HepG2 (cell line): Measurements from ENCODE around the gene EFNA4. TPM values are rescaled to one million over a fixed set of nuclear protein-coding genes. Genes with fewer than 3 reads are reported as not detected.

Experiments
- ARNT2 ChIP-seq: sonication (generic); formaldehyde crosslinking; IDR thresholded peaks from 2 replicates; pipeline ENCODE4 v1.8.0; 2022; ENCODE audit warnings: mild to moderate bottlenecking, low read depth, missing genetic modification reagents, moderate library complexity
- EEA1 ChIP-seq: sonication (generic); formaldehyde crosslinking; IDR thresholded peaks from 2 replicates; pipeline ENCODE4 v1.5.1; 2020; ENCODE audit warnings: mild to moderate bottlenecking, missing genetic modification reagents, borderline replicate concordance
- FLYWCH1 ChIP-seq: sonication (generic); formaldehyde crosslinking; IDR thresholded peaks from 2 replicates; pipeline ENCODE4 v1.8.1; 2023; ENCODE audit warnings: mild to moderate bottlenecking, missing genetic modification reagents
- HOXA5 ChIP-seq: sonication (generic); formaldehyde crosslinking; IDR thresholded peaks from 2 replicates; pipeline ENCODE4 v1.4.0; 2020; ENCODE audit warnings: missing genetic modification reagents
- LCORL ChIP-seq, 2 experiments: fragments of 450-650 bp in 1 of 2; sonication (generic) in 1 of 2; formaldehyde crosslinking in 1 of 2; IDR thresholded peaks; 2 replicates each; pipeline versions ENCODE4 v1.5.0 to v1.6.1; 2017 to 2020; ENCODE audit warnings: antibody characterized with exemption in 1 of 2, missing genetic modification reagents in 1 of 2
- NFYB ChIP-seq: sonication (generic); formaldehyde crosslinking; IDR thresholded peaks from 2 replicates; pipeline ENCODE4 v1.4.0; 2020; ENCODE audit warnings: missing genetic modification reagents
- PHF21A ChIP-seq: sonication (generic); formaldehyde crosslinking; IDR thresholded peaks from 2 replicates; pipeline ENCODE4 v1.5.0; 2020; ENCODE audit warnings: mild to moderate bottlenecking, missing genetic modification reagents
- SIX4 ChIP-seq: sonication (generic); formaldehyde crosslinking; IDR thresholded peaks from 2 replicates; pipeline ENCODE4 v1.4.0; 2020; ENCODE audit warnings: missing genetic modification reagents
- SNAI1 ChIP-seq: sonication (generic); formaldehyde crosslinking; IDR thresholded peaks from 2 replicates; pipeline ENCODE4 v1.5.0; 2020; ENCODE audit warnings: mild to moderate bottlenecking, missing genetic modification reagents, borderline replicate concordance
- ZBTB3 ChIP-seq: sonication (generic); formaldehyde crosslinking; IDR thresholded peaks from 2 replicates; pipeline ENCODE4 v1.4.0; 2020; ENCODE audit warnings: low read depth, mild to moderate bottlenecking, moderate library complexity, missing genetic modification reagents, borderline replicate concordance
- ZC3H13 ChIP-seq: sonication (generic); formaldehyde crosslinking; IDR thresholded peaks from 2 replicates; pipeline ENCODE4 v1.8.1; 2023; ENCODE audit warnings: mild to moderate bottlenecking, missing genetic modification reagents, moderate library complexity
- ZKSCAN5 ChIP-seq: sonication (generic); formaldehyde crosslinking; IDR thresholded peaks from 2 replicates; pipeline ENCODE4 v1.5.1; 2020; ENCODE audit warnings: mild to moderate bottlenecking, missing genetic modification reagents
- ZNF17 ChIP-seq: sonication (generic); formaldehyde crosslinking; IDR thresholded peaks from 2 replicates; pipeline ENCODE4 v1.5.0; 2020; ENCODE audit warnings: mild to moderate bottlenecking, missing genetic modification reagents
- ZNF496 ChIP-seq: sonication (generic); formaldehyde crosslinking; IDR thresholded peaks from 2 replicates; pipeline ENCODE4 v1.8.1; 2023; ENCODE audit warnings: mild to moderate bottlenecking, moderate library complexity, missing genetic modification reagents; ENCODE audit not compliant: insufficient replicate concordance
- ZNF598 ChIP-seq: sonication (generic); formaldehyde crosslinking; IDR thresholded peaks from 2 replicates; pipeline ENCODE4 v1.5.1; 2020; ENCODE audit warnings: mild to moderate bottlenecking, missing genetic modification reagents, borderline replicate concordance
- ZNF713 ChIP-seq: sonication (generic); formaldehyde crosslinking; IDR thresholded peaks from 2 replicates; pipeline ENCODE4 v1.4.0; 2020; ENCODE audit warnings: mild to moderate bottlenecking, missing genetic modification reagents
- polyA plus RNA-seq, 8 experiments: library from polyadenylated mRNA; depleted of rRNA in 3 of 8; stranded (reverse) in 7 of 8; unstranded in 1 of 8; fragments of >200 nt; fragmentation: Illumina TruSeq in 4 of 8; extraction: Trizol in 4 of 8; gene quantifications; 2 replicates each; pipeline versions ENCODE4 v1.2.1 to v1.2.3, GENCODE V29; 2011 to 2016; ENCODE audit warnings: low read depth in 4 of 8, missing spikeins in 1 of 8, mixed read lengths in 1 of 8; ENCODE audit not compliant: insufficient read depth in 1 of 8
- total RNA-seq, 5 experiments: library from RNA; depleted of rRNA; stranded (reverse); fragments of >200 nt; fragmentation: Illumina TruSeq; extraction: Trizol; gene quantifications; 2 replicates each; pipeline ENCODE4 v1.2.3, GENCODE V29; 2016; ENCODE audit warnings: low read depth in 1 of 5
- TF ChIP-seq, protein P1 (sequence below): sonication (generic); formaldehyde crosslinking; IDR thresholded peaks from 2 replicates; pipeline ENCODE4 v1.8.0; 2022; ENCODE audit warnings: mild to moderate bottlenecking, missing genetic modification reagents, moderate library complexity
- TF ChIP-seq, protein P2 (sequence below): sonication (generic); formaldehyde crosslinking; IDR thresholded peaks from 2 replicates; pipeline ENCODE4 v1.4.0; 2020; ENCODE audit warnings: missing genetic modification reagents
- TF ChIP-seq, protein P3 (sequence below): sonication (generic); formaldehyde crosslinking; IDR thresholded peaks from 2 replicates; pipeline ENCODE4 v1.9.0; 2022; ENCODE audit warnings: missing genetic modification reagents, mild to moderate bottlenecking, borderline replicate concordance
- TF ChIP-seq, protein P4 (sequence below): sonication (generic); formaldehyde crosslinking; IDR thresholded peaks from 2 replicates; pipeline ENCODE4 v1.4.0; 2020; ENCODE audit warnings: missing genetic modification reagents
- TF ChIP-seq, protein P5 (sequence below): sonication (generic); formaldehyde crosslinking; IDR thresholded peaks from 2 replicates; pipeline ENCODE4 v1.4.0; 2020; ENCODE audit warnings: missing genetic modification reagents

EFNA4 gene
- total and polyA plus RNA-seq, 2 of the 13 experiments (the other 11 are each of a cell fraction or from before 2014, with no cell fraction given): 12.0 to 17.2 TPM

DNA sequence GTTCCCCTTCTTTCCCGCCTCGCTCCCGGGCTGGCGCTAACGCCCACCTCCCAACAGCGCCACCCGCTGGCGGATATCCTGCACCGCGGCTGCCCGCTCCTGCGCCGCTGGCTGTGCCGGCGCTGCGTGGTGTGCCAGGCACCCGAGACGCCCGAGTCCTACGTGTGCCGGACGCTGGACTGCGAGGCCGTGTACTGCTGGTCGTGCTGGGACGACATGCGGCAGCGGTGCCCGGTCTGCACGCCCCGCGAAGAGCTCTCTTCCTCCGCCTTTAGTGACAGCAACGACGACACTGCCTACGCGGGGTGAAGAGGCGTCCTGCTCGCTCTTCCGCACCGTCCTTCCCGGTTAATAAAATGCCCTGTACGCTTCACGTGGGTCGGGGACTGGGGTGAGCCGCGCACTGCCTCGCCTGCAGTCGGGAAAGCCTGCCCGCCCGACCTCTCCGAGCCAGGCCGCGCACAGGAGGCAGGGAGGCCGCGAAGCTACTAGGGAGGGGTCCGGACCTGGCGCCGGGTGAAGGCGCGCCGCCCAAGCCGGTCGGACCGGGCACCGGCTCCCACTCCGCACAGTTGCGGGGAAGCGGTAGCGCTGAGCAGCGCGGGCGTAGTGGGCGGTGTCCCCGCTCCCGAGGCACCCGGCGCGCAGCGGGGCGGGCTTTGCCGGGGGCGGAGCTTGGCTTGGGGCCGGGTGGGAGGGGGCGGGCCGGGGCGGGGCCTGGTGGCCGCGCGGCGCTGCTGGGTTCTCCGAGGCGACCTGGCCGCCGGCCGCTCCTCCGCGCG, 12.8 kb upstream of the EFNA4 start, which contains the start of gene ADAM15 (continued):
- TF ChIP-seq, protein P1, sequence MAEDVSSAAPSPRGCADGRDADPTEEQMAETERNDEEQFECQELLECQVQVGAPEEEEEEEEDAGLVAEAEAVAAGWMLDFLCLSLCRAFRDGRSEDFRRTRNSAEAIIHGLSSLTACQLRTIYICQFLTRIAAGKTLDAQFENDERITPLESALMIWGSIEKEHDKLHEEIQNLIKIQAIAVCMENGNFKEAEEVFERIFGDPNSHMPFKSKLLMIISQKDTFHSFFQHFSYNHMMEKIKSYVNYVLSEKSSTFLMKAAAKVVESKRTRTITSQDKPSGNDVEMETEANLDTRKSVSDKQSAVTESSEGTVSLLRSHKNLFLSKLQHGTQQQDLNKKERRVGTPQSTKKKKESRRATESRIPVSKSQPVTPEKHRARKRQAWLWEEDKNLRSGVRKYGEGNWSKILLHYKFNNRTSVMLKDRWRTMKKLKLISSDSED (CRISPR knock-in tag): no peak; the same call in 1 of the 2 replicates
- peak; percentile 97; the same call in 1 of the 2 replicates for TF ChIP-seq ZNF713 (CRISPR knock-in tag)
- TF ChIP-seq EEA1: peak; percentile 61; the same call in 1 of the 2 replicates
- no peak for TF ChIP-seq SIX4 (CRISPR knock-in tag)
- peak; percentile 65; the same call in 1 of the 2 replicates for TF ChIP-seq ZC3H13 (CRISPR knock-in tag)
- TF ChIP-seq SNAI1: peak; percentile 79; the same call in 1 of the 2 replicates
- 0 out of 2 replicates have a peak, but pooled peaks have one; percentile 40 for TF ChIP-seq PHF21A
- peak; percentile 56; the same call in 1 of the 2 replicates for TF ChIP-seq ZBTB3 (CRISPR knock-in tag)
- peak; percentile 96; the same call in 1 of the 2 replicates for TF ChIP-seq ZNF598
- TF ChIP-seq, protein P2, sequence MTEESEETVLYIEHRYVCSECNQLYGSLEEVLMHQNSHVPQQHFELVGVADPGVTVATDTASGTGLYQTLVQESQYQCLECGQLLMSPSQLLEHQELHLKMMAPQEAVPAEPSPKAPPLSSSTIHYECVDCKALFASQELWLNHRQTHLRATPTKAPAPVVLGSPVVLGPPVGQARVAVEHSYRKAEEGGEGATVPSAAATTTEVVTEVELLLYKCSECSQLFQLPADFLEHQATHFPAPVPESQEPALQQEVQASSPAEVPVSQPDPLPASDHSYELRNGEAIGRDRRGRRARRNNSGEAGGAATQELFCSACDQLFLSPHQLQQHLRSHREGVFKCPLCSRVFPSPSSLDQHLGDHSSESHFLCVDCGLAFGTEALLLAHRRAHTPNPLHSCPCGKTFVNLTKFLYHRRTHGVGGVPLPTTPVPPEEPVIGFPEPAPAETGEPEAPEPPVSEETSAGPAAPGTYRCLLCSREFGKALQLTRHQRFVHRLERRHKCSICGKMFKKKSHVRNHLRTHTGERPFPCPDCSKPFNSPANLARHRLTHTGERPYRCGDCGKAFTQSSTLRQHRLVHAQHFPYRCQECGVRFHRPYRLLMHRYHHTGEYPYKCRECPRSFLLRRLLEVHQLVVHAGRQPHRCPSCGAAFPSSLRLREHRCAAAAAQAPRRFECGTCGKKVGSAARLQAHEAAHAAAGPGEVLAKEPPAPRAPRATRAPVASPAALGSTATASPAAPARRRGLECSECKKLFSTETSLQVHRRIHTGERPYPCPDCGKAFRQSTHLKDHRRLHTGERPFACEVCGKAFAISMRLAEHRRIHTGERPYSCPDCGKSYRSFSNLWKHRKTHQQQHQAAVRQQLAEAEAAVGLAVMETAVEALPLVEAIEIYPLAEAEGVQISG (CRISPR knock-in tag): peak; percentile 85
- no peak for TF ChIP-seq NFYB
- peak; percentile 90 for TF ChIP-seq ARNT2 (CRISPR knock-in tag)
- no peak for TF ChIP-seq FLYWCH1 (CRISPR knock-in tag)
- no peak for TF ChIP-seq ZNF496 (CRISPR knock-in tag)
- no peak for TF ChIP-seq ZKSCAN5 (CRISPR knock-in tag)
- TF ChIP-seq, protein P3, sequence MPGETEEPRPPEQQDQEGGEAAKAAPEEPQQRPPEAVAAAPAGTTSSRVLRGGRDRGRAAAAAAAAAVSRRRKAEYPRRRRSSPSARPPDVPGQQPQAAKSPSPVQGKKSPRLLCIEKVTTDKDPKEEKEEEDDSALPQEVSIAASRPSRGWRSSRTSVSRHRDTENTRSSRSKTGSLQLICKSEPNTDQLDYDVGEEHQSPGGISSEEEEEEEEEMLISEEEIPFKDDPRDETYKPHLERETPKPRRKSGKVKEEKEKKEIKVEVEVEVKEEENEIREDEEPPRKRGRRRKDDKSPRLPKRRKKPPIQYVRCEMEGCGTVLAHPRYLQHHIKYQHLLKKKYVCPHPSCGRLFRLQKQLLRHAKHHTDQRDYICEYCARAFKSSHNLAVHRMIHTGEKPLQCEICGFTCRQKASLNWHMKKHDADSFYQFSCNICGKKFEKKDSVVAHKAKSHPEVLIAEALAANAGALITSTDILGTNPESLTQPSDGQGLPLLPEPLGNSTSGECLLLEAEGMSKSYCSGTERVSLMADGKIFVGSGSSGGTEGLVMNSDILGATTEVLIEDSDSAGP (CRISPR knock-in tag): peak; percentile 92
- TF ChIP-seq, protein P4, sequence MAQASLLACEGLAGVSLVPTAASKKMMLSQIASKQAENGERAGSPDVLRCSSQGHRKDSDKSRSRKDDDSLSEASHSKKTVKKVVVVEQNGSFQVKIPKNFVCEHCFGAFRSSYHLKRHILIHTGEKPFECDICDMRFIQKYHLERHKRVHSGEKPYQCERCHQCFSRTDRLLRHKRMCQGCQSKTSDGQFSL: no peak
- TF ChIP-seq, protein P5, sequence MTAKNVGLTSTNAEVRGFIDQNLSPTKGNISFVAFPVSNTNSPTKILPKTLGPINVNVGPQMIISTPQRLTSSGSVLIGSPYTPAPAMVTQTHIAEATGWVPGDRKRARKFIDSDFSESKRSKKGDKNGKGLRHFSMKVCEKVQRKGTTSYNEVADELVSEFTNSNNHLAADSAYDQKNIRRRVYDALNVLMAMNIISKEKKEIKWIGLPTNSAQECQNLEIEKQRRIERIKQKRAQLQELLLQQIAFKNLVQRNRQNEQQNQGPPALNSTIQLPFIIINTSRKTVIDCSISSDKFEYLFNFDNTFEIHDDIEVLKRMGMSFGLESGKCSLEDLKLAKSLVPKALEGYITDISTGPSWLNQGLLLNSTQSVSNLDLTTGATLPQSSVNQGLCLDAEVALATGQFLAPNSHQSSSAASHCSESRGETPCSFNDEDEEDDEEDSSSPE: peak; percentile 97
- TF ChIP-seq HOXA5: peak; percentile 22; the same call in 1 of the 2 replicates
- no peak for TF ChIP-seq LCORL (IDR thresholded peaks at IDR 0.05)
- peak; percentile 32 for TF ChIP-seq LCORL (CRISPR knock-in tag; IDR thresholded peaks at IDR 0.05)
- no peak for TF ChIP-seq ZNF17 (CRISPR knock-in tag)
